NCI-H526 (cell line): ENCODE data around the gene MYCBP2.
"Not testable (repeated sequence)": the region's sequence is repeated elsewhere in the genome, so short reads cannot be mapped to it uniquely, and the experiment has no call there.

Experiments
- DNase-seq, 2 experiments: peaks; one replicate each; lab custom pipeline; 2025; lab: John Stamatoyannopoulos, UW

MYCBP2 gene

GRCh38 chr13:77326905-77327604 lies at the start of gene MYCBP2:
TSS of gene MYCBP2 (minus strand) at chr13:77327094. CDS start at chr13:77326775, 319 bp downstream.
- DNase-seq: peak; percentile 100

DNA sequence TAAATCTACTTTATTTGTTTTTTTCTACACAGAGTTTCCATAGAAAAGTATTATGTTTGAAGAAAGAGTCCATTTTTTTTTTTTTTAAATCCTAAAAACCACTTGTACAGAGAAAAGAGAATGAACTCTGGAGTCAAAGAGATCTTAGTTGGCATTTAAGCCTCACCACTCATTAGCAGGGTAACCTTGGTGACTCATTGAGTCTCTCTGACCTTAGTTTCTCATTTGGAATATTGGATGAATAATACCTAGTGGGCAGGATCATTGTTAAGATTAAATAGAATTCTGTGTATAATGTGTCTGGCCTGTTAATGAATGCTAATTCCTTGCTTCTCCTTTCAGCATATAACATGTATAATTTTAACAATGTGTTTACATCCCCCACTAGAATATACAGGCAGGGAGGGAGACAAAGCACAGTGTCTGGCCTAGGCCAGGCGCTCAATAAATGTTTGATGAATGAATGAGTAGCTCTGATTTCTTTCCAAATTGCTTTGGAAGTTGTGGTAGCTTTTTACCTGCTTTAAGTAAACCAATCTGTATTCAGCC lies 48.7 kb upstream of the MYCBP2 start:
- DNase-seq: no peak

- no peak for DNase-seq
Observed at GRCh38 chr13:77374786-77375185, 47.9 kb upstream of the MYCBP2 start.

DNA sequence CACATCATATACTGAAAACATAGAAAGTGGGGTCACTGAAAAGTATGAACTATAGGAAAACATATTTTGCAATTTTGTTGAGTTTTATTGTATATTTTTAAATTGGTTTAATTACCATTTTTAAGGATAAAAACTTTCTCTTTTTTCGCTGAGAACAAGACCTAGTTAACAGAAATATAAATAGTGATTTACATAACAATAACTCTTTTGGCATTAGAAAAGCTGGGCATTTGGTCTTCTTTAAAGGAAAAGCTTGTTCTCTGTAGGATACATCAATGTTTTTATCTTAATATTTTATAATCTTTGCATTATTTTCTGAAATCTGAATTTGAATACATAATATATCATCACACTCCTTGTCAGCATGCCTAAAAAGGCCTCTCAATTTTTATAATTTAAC lies 47.4 kb upstream of the MYCBP2 start:
- no peak for DNase-seq

DNA sequence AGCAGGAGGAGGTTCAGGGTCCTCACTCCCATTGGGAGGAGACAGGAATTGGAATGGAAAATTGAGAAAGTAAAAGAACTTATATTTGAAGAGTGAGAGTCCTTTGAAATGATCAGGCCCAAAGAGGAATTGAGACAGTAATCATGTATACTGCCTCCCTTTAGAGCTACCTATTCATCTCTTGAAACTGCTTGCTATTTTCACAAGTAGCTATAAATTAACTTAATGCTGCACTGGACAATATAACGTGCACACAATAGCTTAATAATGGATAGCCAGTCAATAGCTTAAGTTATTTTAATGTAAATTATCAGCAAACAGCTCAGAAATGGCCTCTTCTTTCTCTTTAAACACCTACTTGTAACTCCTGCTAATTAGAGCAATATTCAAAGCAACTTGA lies 46.6 kb upstream of the MYCBP2 start:
- DNase-seq: no peak

- no peak for DNase-seq
Observed at GRCh38 chr13:77372275-77372674, 45.4 kb upstream of the MYCBP2 start.

DNA sequence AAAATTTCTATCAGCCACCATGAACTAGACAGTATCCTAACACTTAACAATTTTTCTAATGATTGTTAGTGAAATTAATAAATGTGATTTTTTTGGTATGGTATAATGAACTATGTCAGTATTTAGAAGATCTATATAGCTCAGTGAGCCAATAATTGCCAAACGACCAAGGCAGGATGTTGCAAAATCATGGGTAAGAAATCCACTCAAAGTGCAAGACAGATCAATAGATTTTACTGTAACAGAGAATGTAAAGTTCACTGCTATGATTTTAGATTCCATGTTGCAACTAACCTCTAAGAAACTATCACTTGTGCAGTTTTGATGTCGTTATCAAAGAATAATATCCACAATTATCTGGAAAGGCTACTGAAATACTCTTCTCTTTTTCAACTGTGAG lies 44.0 kb upstream of the MYCBP2 start:
- no peak for DNase-seq

GRCh38 chr13:77362166-77362565 lies 35.3 kb upstream of the MYCBP2 start:
- DNase-seq: no peak

DNA sequence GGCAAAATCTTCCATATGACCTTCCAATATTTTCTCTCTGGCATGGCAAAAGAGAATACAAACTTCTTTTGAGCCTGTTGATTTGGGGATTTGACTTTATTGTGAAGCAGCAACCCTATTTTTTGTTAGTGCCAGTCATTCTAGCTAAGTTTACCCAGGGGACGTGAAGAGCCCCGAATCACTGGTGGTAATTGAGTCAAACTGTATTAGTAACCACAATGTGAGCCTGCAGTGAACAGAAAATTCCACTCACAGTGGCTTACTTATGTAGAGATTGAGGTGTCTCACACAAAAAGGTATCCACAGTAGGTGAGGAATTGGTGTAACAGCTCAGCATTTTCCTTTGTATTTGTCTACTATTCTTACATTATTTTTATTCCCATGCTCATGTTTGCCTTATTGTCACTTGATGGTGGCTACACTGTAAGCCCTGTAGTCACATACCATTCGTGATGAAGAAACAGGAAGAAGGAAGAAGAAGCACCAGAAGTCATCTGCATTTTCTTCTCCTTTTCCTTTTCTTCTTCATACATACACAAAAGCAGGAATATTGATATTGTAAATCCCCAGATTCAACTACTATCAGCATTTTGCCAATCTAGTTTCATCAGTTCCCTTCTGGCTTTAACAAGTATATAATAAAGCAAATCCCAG lies 33.3 kb upstream of the MYCBP2 start:
- no peak for DNase-seq

- peak; percentile 22 to 41 for DNase-seq
Observed at GRCh38 chr13:77359171-77359570, 32.3 kb upstream of the MYCBP2 start.

- no peak for DNase-seq
Observed at GRCh38 chr13:77358001-77358400, 31.1 kb upstream of the MYCBP2 start.

DNA sequence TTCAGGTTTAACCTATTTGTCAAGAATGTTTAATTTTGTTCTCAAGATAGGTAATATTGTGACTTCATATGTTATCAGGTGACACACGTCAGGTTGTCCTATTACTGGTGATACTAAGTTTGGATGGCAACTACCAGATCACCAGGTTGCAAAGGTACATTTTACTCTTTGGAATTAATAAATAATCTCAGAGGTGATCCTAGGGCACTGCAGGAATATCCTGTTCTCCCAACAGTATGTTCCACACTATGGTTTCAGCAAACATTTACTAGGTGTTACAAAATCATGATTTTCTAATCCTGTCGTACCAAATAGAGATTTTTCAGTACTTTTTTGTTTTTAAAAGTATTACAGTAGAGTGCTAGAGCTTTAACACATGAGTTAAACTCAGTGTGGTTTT lies 29.3 kb upstream of the MYCBP2 start:
- DNase-seq: no peak

GRCh38 chr13:77353995-77354394 lies 27.1 kb upstream of the MYCBP2 start:
- no peak for DNase-seq

DNA sequence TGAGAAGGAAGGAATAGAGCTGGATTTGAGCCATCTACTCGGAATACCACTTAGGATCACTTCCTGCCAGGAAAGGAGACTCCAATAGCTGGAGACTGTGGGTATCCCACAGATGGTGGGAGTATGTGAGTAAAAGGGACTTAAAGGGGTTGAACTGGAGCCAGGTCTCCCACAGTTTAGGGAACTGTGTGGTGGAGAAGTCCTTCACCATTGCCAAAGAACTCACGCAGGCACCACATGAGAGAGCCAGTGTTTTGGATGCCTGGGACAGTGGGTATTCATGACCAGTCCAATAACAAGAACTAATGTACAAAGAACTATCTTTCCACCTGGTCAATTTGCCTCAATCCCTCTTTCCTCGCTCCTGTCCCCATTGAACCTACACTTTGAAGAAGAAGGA lies 24.4 kb upstream of the MYCBP2 start:
- DNase-seq: no peak

GRCh38 chr13:77350811-77351210 lies 23.9 kb upstream of the MYCBP2 start:
- no peak for DNase-seq

DNA sequence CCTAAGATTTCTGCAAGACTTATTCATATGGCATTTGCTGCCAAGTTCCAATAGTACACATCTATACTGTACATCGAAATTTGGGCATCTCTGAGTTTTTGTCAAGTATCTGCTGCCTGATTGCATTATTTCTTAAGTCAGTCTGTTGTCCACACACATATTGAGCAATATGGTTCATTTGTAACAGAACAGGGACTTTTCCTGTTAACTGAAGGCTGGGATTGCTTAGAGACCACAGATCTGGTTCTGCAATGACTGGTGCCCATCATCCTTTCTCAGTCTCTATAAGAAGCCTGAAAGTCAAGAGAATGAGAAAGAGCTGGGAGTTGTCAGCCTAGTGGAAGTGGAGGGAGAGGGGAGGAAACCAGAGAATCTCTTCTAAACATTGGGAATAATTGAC lies 22.5 kb upstream of the MYCBP2 start:
- no peak for DNase-seq

- DNase-seq: not testable (repeated sequence)
Observed at GRCh38 chr13:77347351-77347750, 20.5 kb upstream of the MYCBP2 start.

GRCh38 chr13:77345150-77345780 lies 18.4 kb upstream of the MYCBP2 start:
- DNase-seq: no peak

DNA sequence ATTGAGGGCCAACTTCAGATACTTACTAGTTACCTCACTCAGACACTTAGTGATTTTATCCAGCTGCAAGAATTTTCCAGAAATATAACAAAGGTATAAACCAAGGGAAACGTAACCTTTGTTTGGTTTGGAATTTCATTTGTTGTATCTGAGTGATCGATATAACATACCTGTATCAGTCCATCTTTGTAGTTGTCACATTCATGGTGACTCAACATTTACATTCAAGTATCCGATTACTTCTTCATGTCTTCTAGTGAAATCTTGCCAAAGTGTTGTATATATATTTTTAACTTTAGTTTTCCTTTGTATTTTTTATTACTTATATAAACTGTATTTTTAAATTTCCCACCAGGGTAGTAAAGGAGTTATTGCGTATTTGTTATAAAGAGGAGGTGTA lies 16.9 kb upstream of the MYCBP2 start:
- DNase-seq: no peak

DNA sequence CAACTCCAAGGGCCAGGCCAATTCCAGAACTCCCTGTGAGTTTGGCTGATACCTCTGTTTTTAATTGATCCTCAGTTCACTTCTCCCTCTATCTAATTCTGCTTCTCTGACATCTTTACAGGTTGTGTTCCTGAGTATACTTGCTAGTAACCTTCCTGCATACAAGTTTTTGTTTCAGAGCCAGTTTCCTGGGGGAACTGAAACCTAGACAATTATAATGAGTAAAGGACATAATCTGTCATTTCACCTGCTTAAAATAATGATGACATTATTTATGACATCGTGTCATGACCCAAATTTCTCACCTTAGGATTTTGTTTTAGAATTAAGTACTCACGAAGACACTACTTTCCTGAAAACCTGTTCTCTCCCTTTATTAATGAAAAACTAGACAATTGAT lies 12.5 kb upstream of the MYCBP2 start:
- DNase-seq: no peak

DNA sequence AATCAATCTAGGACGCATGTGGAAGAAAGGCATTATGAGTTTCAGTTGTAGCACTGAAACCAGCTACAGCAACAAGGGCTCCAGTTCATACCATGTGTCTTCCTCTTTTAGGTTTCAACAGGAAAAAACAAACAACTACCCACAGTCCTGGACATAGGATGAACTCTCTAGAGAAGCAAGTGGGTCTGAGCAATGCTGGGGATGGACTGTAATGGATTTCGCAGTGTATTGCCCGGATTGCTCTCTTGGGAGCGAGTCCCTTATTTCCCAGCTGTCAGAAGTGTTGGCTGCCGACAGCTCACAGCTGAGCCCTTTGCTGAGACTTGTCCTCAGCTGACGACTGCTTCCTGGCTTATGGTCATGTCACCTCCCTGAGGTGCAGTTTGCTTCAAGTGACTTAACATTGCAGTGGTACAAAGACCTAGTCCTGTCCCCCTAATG lies 12.1 kb upstream of the MYCBP2 start:
- DNase-seq: no peak

DNA sequence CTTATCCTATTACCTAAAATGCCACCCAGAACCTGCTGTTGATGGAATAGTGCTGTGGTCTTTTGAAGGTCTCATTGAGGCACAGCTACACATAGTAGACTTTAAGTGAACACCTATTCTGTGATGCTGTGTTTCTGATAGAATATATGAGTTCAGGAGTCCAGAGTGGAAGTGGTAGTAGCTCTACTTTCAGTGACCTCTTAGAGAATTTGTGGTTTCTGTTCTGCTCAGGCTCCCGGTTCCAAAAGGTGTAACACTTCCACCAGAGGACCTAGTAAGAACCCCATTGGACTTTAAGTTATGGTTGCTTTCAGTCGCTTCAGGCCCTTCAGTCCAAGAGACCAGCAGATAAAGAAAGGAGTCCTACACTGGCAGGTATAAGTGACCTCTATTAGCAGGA lies 11.4 kb upstream of the MYCBP2 start:
- no peak for DNase-seq

DNA sequence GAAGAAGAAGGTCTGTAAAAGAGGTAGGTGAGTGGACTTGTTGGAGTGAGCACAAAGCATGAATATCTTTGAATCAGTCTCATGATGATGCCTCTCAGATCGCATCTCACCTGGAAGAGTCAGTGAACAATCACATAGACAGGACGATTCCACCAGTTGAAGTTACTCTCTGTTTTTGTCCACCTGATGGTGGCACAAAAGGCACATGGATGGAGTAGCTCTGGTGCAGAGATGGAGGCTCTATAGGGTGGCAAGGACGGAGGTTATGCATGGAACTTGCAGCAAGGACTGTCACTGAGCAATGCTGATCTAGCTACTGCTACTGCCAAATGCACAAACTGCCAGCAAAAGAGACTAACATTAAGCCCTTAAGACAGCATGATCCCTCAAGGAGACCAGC lies 10.3 kb upstream of the MYCBP2 start:
- peak in 1 of 2 experiments; percentile 20 for DNase-seq
